ENCODE results near the gene TTC17.
"Not testable (repeated sequence)": the region's sequence is repeated elsewhere in the genome, so short reads cannot be mapped to it uniquely, and the experiment has no call there.

Gene TTC17

DNA sequence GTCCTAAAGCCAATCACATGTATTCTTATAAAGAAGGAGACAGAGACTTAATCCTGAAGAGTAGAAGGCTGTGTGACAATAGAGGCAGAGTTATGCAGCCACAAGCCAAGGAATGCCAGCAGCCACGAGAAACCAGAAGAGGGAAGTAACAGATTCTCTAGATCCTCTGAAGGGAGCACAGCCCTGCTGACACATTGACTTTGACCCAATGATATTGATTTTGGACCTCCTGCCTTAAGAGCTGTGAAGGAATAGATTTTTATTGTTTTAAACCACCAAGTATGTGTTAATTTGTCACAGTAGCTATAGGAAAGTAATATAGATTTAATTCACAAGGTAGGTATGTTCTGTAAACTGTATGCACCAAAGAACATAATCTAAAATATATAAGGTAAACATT, 103.6 kb downstream of the TTC17 start:
- DNase-seq, result no peak

DNA sequence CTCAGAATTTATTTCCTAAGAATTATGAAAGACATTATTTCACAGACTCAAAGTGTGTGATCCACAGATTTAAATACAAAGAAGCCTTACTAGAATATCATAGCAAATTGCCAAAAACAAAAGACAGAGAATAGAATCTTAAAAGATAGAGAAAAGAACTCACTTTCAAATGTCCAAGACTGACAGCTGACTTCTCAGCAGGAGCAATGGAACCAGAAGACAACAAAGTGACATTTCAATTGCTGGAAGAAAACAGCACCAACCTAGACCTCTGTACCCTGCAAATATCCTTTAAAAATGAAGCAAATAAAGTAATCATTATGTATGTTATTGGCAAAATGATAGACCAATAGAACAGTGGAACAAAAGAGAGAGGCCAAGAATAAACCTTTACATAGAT, 109.2 kb downstream of the TTC17 start:
- DNase-seq, result no peak

DNA sequence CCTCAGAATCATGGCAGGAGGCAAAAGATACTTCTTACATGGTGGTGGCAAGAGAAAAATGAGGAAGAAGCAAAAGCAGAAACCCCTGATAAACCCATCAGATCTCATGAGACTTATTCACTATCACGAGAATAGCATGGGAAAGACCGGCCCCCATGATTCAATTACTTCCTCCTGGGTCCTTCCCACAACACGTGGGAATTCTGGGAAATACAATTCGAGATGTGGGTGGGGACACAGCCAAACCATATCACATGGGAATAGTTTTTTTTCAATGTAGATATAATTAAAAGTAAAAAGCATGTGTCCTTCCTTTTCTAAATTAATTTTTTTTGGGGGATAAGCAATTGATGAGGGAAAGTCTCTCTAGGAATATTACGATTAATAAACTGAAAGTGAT, 118.8 kb downstream of the TTC17 start:
- DNase-seq, result not testable (repeated sequence)

DNA sequence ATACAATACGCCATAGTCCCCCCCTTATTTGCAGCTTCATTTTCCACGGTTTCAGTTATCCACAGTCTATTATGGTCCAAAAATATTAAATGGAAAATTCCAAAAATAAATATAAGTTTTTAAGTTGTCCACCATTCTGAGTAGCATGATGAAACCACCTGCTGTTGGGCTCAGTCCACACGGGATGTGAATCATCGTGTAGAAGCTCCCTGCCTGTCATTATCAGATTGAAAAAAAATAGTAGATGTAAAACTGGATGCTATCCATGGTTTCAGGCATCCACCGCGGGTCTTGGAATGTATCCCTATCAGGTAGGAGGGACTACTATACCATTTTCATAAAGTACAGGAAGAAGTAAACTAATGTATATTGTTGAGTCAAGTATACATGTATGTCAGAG, 127.4 kb downstream of the TTC17 start:
- DNase-seq, result no peak

DNA sequence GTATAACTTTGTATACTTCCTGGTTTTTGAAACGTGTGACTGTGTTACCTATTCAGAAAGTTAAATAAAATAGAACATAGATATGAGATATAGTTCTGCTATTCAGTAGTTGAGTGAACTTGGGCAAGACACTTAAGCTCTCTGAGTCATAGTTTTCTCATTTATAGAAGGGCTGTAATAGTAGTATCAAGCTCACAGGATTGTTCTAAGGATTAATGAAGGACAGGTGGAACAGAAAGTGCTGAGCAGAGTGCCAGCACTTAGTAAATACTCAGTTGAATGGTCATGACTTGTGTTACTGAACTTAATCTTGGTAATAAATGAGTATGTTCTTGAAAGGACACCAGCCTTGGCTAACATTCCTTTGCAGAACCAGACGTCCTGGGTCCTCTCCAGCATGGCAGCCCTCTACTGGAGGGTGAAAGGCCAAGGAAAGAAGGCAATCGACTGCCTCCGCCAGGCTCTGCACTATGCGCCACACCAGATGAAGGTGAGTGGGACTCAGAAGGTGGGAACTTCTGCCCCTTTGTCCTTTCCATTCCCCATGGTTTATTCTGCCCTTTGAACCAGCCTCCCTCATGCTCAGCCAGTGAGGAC, 131.2 kb downstream of the TTC17 start:
- DNase-seq, result no peak

DNA sequence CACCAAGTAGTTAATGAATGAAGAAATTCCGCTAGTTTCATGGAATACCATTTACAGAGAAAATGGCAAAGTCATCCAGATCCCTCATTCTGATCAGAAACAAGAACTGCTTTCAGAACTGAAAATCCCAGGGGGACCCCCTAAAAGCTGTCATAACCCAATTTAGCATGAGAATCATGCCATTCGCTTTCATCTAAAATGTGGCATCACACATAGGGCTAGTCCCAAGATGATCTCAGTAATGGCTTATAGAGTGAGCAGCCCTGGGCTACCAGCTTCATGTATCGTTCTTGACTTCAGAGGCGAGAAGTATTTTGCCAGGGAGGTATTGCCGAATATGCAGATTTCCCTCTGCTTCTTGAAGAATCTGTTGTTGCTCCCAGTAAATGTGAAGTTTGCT, 134.0 kb downstream of the TTC17 start:
- no peak for DNase-seq

DNA sequence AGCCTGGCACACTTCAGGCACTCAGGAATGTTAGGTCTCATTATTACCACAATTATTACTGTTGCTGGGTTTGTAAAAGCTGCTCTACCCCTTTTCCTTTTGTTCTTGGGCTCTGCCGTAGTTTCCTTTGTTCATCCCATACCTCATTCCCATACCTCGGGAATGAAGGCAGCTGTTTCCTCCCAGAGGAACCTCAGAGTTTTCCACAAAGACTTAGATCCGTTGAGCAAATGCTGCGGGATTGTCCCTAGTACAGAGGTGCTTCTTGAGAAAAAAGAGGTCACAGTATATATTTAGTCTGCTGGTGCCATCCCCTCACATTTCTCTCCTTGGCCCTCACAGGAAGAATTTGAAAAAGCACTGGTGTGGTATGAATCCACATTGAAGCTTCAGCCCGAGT, 134.7 kb downstream of the TTC17 start:
- no peak for DNase-seq

DNA sequence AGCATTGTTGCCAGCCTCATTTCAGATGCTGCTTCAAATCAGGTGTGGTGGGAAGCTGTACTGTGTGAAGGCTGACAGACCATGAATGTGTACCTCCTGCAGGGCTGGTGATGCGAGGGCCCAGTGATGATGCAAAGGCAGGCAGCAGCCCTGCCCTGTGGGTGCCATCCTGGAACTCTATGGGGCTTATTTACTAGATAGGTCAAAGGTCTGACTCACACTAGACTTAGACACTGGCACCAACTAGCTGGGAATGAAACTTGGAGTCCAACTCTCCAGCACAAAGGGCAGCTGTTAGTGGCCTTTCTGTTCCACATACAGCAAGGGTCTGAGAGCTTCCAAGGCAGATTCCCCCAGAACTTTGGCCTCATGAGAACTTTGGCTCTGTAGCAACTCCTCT, 138.4 kb downstream of the TTC17 start:
- DNase-seq, result no peak

DNA sequence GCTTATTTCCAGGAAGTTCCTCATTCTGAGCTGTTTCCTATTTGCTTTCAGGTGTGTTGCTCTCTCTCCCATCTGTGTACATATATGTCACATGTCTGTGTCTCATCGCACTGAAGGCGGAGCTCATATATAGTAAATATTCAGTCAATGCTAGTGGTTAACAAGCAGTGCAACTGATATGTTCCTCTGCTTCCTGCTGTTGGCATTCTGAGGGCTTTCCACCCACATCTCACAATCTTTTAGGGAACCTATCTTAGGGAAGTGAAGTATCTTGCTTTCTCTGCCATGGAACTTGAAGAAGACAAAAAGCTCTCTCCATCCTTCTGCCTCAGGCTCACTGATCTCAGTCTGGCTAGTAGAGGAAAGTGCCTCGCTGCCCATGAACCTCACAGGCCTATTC, 139.8 kb downstream of the TTC17 start:
- no peak for DNase-seq

DNA sequence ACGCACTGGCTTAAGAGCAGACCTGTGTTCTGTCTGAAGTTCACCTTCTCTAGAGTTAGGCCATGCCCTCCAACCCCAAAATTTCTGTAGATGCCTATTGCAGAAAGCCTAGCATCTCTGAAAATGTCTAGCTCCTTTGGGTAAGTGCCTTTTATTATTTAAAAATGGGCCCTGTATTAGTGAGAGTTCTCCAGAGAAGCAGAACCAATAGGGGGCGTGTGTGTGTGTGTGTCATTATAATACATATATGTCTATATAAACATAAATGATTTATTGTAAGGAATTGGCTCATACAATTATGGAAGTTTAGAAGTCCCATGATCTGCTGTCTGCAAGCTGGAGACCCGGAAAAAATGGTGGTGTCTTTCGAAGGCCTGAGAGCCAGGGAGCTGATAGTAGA, 144.7 kb downstream of the TTC17 start:
- no peak for DNase-seq

DNA sequence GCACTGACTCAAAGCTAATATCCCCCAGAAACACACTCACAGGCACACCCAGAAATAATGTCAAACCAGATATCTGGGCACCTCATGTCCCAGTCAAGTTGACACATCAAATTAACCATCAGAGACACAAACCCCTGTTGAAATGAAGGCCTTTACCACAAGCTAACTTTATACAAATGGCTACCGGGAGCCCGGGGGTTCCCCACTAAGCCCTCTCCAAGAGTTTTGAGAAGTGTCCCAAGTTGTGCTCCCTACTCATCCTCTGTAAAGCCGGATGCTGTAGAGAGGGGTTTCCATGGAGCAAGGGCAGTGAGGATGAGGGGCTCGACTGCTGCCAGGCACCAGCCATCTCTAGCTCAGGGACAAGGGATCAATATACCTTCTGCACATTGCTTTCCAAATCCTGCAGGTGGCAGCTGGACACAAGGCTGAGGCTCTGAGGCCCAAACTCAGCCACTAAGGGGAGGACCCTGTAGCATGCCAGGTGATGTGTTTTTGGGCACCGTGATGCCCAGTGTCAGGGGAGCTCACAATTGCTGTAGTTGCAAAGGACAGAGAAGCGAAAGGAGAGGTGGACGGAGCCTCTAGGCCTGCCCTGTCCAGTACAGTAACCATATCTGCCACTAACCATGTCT, 145.7 kb downstream of the TTC17 start:
- DNase-seq, result no peak

DNA sequence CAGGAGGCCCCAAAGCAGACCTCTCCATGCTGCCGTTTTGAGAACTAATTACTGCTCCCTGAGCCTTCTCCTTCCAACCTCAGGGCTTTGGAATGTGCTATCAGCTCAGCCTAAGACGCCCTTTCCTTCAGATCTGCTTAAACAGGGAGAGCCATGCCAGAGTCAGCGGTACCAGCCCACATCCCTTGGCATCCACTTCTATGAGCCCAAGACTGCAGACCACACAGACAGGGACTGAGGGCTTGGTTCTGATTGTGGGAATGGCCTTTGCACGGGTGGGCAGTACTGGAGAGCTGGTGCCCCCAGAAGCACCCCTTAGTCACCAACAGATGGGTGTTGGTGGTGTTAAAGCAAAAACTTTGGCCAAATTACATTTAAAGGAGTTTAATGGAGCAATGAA, 146.5 kb downstream of the TTC17 start:
- no peak for DNase-seq

DNA sequence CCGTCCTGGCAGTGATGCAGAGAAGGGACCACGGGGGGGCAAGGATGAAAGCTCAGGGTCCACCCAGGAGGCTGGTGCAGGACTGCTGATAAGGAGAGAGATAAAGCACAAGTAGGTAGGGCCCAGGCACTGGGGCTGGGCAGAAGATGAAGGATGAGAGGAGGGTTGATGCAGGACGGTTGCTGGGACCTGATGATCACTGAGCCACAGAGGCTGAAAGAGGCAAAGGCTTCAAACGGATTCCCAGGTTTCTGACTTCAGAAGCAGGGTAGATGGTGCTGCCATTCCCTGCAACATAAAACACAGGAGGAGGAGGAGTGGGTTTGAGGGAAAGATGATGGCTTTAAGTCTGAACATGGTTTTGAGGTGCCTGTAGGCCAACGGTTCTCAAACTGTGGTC, 148.5 kb downstream of the TTC17 start:
- DNase-seq, result no peak

DNA sequence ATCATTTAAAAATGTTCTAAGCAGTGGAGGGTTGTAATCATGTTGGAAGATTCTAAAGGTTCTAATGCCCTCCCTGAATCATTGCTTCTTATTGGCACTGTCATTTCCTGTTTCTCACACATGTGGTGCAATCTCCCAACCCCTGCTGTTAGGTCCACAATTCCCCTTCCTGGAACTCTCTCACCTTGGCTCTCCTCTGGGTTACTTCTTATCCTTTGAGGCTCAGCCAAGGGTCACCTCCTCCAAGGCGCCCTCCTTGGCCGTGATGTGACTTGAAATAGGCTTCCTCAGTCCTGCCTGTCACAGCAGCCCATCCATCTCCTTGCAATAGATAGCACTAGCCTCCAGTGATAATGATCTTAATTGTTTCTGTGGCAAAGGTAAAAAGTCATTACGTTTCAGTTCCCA, 149.8 kb downstream of the TTC17 start:
- no peak for DNase-seq

DNA sequence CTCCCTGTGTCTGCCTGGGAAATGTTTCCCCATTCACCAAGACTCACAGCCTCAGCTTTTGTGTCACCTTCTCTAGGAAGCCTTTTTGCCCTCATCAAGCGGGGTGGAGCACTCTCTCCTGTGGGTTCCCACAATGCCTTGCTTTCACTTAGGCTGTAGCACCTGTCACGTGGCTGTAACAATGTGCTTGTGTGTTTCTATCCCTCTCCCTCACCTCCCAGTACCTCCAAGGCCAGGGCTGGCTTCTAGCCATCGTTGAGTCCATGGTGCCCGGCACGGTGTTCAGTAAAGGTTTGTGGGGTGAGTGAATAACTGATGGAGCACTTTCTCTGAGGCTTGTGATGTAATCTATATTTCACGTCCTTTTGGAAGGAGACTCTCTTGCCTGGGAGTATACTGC, 153.2 kb downstream of the TTC17 start:
- no peak for DNase-seq

DNA sequence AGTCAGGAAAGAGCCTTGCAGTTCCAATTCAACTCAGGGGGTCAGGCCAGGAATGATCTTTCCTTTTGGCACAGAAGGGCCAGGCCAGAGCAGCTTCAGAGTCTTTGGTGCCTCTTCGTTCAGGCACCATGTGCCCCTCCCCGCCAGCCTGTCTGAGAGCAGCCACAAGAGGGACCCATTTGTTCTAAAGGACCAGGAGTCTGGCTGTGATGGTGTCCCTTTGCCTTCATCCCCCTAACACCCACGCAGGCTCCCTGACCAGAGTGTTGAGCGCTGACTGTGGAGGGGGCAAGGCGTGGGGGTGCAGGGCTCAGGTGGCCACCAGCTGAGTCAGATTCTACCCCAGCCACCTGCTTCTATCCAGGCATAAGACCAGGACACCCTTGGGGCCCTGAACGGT, 156.4 kb downstream of the TTC17 start:
- no peak for DNase-seq

DNA sequence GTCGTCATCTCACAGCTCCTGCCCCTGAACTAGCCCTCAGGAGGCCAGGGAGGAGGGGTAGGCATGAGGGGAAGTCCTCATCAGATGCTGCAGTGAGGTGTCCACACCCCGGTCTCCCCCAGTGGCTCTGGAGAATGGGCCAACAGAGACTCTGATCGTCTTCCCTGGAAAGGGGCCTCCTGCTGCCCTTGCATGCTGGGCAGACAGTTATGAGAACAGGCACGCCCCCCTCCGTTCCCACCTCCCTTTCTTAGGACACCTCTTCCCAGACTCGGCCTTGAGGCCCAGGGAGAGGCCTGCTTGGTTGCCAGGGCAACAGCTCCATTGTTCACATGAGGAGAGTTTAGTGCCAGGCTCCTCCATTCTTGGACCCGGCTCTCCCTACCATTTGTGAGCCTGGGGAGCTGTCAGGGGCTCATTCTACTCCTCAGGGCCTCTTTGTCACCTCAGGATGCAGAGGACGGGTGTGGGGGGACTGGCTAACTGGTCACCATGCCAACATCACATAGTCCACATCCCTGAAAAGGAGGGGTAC, 157.7 kb downstream of the TTC17 start:
- no peak for DNase-seq

DNA sequence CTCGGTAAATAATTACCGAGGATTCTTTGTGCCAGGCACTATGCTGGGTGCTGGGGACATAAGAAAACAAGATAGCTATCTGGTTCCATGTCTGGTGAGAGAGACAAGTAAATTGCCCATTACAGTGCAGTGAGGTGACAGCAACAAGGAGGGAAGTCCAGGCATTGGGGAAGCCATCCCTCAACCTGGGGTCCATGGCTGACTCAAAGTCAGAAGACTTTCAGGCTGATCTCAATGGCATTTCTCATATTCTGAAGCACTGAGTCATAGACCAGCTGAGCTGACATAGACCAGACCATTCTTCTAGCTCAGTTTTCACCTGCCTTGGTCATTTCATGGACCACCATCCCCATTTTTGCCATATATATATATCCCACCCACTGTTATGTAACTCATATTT, 158.8 kb downstream of the TTC17 start:
- DNase-seq, result no peak

DNA sequence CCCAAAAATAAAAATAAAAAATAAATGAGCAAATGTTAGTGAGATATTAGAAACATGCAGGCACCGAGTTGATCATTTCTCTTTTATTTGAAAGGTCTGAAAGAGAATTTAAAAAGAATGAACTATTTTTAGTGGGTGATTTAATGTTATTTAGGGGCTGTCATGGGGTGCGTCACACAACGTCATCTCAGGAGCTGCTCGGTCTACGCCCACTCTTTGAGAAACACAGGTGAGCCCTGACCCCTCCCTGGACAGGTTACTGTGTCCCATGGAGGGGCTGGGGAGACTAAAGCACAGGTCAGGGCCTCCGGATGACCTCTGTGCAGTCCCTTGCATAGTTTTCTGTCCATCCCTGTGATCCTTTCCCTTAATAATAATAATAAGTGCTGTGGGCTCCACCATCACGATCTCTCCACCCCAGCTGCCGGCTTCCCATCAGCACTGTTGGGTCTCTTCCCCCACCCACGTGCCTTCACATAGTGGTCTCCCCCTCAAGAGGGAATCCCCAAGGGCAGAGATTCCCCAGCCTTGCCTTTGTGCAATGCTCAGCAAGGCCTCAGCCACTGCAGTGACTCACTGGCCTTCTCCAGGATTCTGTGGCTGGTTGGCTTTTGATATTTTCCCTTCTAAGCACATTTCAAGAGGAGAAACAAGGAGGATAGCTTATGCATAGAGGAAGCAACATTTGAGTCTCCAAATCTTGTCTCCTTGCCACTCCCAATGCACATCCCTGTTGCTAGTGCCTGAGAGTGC, 159.9 kb downstream of the TTC17 start:
- DNase-seq, result no peak

DNA sequence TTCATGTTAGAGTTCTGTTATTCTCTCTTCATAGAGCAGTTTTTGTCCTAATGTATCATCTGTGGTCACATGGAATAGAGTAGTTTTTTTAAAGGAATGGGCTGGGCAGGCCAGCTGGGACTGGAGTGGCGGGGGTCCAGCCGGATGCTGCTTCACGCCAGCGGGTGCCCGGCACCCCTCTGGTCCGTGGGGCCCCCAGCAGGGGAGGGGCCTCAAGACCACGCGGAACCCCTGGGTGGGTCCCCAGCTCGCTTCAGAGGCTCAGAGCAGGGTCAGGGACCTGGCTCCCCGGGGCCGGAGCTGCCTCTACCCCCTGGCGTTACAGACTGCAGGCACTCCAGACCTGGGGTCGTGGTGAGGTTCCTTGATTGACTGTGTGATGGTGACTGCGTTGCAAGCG, 162.8 kb downstream of the TTC17 start:
- DNase-seq, result no peak

DNA sequence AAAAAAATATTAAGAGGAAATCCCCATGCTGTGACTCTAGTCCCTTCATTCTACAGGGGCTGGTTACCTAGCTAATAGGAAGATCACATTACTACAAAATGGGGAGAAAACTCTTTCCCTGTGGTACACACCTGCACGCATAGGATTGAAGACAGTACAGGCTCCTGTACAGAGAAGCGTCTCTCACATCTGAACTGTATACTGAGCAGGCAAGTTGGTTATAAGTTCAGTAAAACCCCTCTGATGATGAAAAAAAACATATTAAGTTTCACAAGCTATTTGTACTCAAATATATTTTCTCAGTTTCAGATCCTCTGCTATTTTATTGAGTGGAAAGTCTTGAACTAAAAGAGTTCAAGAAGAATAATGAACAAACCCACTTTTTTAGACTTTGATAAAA, 164.9 kb downstream of the TTC17 start:
- no peak for DNase-seq

DNA sequence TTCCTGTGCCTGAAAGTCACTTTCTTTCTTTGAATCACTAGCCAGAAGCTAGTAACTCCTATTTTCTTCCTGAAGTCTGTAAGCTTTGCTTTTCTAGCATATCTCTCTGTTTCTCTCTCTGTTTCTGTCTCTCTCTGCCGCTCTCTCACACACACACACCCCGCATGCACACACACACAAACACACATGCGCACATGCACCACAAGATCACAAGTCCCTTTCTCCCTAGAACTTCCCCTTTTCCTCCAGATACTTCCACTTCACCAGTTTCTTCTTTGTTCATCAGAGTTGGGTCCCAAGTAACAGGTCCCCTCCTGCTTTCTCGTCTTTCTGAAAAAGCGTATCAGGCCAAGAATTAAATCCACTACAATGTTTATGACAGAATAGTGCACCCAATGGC, 173.3 kb downstream of the TTC17 start:
- DNase-seq, result no peak

DNA sequence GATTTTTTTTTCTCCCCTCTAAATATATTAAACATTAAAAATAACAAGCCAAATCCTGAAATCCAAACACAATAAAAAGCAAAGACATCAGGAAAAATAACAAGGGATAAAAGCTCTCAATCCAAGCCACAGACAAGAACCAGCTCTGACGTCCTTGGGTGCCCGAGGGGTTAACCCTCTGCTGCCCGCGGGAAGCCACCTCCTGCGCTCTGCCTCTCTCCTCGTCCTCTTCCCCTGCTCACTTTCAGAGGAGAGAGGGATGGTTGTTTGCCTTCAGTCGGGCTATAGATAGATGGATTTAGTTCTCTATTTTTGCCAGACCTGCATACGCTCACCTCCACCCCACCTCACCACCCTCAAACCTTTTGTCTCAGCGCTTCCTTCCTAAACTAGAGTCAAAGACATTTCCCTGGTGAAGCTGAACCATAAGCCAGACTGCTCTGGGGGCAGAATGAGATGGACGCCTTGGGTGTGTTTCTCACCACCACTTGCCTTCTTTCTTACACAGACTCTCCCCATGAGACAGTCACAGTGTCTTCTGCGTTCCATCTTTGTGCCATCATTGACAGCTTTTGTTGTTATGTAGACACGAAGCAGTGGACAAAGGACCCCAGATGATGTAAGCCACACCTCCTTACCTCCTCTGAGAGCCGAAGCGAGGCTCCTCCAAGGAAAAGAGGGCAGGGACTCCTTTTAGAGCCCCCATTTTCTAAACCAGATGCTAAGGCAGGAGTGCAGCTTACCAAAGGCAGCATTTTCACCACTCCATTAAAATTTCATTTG, 179.3 kb downstream of the TTC17 start:
- no peak for DNase-seq

DNA sequence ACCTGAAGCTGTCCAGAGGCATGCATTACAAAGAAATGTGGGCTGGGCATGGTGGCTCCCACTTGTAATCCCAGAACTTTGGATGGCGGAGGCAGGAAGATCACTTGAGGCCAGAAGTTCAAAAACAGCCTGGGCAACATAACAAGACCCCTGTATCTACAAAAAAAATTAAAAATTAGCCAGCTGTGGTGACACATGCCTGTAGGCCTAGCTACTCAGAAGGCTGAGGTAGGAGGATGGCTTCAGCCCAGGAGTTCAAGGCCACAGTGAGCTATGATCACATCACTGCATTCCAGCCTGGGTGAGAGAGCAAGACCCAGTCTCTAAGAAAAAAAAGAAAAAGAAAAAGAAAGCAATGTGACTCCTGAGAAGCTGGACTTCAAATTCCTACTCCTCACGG, 183.3 kb downstream of the TTC17 start:
- DNase-seq, result no peak
